Nephron progenitor cell (in vitro differentiated cells): ENCODE measurements around the gene ATG16L1.

Experiments
- DNase-seq: peaks from one replicate; pipeline ENCODE4 v3.0.0; 2021
- H3K27ac Mint-ChIP-seq: 2 replicates; pipeline ENCODE4 v1.8.0; 2021; ENCODE audit warnings: mild to moderate bottlenecking, moderate library complexity, mixed read lengths
- H3K27me3 Mint-ChIP-seq: 2 replicates; pipeline ENCODE4 v1.8.0; 2021; ENCODE audit warnings: mild to moderate bottlenecking, low read depth, mixed read lengths; ENCODE audit not compliant: poor library complexity
- H3K36me3 Mint-ChIP-seq: 2 replicates; pipeline ENCODE4 v1.8.0; 2021; ENCODE audit warnings: low read depth, mixed read lengths
- H3K4me1 Mint-ChIP-seq: 2 replicates; pipeline ENCODE4 v1.8.0; 2021; ENCODE audit warnings: mixed read lengths
- H3K4me3 Mint-ChIP-seq: 2 replicates; pipeline ENCODE4 v1.8.0; 2021; ENCODE audit warnings: mild to moderate bottlenecking, moderate library complexity, mixed read lengths
- H3K9me3 Mint-ChIP-seq: 2 replicates; pipeline ENCODE4 v1.8.0; 2021; ENCODE audit warnings: mild to moderate bottlenecking, moderate library complexity, mixed read lengths
- TF ChIP-seq, protein P1 (sequence below): fragments of 200-600 bp; sonication (generic); IDR thresholded peaks from 2 replicates; pipeline ENCODE4 v1.5.0; 2021; ENCODE audit warnings: antibody characterized with exemption

The ATG16L1 gene

DNA sequence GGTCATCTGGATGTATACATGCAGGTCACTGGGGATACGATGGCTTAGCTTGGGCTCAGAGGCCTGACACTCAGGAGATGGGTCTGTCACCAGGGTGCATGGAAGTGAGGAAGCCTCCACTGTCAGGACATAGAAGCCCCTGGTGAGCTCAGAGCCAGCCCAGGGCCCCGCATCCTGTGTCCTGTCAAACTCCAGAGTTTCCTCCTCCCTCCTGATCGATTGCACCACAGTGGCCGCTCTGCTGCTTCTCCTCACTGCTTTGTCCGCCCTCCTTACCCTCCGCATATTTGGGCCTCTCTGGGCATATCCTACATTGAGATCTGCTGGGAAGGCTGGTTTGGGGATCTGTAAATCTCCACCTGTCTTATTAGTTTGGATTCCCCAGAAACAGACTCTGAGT lies 37.5 kb upstream of the ATG16L1 start:
- Mint-ChIP-seq H3K27me3 (peaks cover 7% of the 10 kb centered on the region), H3K4me3 (no peak overlapping the region), H3K9me3 (no peaks in the 10 kb centered on the region), H3K4me1 (peaks cover 9% of the 10 kb centered on the region), H3K27ac (peak overlapping the region; percentile 65), H3K36me3 (no peaks in the 10 kb centered on the region)
- DNase-seq: no peak
- TF ChIP-seq, protein P1, sequence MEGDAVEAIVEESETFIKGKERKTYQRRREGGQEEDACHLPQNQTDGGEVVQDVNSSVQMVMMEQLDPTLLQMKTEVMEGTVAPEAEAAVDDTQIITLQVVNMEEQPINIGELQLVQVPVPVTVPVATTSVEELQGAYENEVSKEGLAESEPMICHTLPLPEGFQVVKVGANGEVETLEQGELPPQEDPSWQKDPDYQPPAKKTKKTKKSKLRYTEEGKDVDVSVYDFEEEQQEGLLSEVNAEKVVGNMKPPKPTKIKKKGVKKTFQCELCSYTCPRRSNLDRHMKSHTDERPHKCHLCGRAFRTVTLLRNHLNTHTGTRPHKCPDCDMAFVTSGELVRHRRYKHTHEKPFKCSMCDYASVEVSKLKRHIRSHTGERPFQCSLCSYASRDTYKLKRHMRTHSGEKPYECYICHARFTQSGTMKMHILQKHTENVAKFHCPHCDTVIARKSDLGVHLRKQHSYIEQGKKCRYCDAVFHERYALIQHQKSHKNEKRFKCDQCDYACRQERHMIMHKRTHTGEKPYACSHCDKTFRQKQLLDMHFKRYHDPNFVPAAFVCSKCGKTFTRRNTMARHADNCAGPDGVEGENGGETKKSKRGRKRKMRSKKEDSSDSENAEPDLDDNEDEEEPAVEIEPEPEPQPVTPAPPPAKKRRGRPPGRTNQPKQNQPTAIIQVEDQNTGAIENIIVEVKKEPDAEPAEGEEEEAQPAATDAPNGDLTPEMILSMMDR: no peak

DNA sequence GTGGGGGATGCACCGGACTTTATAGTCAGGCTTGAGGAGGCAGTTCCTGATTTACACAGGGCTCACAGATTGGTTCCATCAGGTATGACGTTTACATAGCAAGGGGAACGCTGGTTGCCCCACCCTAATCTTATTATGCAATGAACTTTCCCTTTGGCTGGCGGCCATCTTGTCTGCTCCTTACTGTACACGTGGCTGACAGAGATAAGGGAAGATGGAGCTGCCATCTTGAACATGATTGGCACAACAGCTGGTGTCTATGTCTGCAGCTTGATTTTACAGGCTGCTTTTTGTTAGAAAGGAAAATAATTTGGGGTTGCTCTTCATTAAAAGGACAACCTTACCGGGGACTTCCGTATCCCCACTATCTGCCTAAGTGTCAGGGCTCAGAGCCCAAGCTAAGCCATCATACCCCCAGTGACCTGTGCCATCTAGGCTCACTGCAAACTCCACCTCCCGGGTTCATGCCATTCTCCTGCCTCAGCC lies 33.5 kb upstream of the ATG16L1 start:
- Mint-ChIP-seq H3K4me1 (no peaks in the 10 kb centered on the region), H3K27me3 (peaks cover 8% of the 10 kb centered on the region), H3K4me3 (no peak overlapping the region), H3K36me3 (no peaks in the 10 kb centered on the region), H3K27ac (no peak overlapping the region), H3K9me3 (no peaks in the 10 kb centered on the region)
- DNase-seq: no peak
- TF ChIP-seq, protein P1: no peak

DNA sequence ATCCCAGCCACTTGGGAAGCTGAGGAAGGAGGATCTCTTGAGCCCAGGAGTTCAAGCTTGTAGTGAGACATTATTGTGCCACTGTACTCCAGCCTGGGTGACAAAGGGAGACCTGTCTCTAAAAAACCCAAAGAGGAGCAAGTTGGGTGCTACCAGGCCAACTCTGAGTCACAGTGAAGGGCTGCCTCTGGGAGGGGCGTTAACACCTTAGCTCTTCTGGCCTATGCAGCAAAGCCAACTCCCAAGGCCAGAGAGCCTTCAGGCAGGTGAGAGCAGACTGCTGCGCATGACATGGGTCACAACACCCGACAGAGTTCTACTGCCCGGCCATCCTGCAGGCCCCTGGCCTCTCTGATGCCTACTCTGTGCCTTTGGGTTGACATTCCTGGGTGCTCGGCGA lies 32.6 kb upstream of the ATG16L1 start:
- TF ChIP-seq, protein P1: no peak
- no peaks in the 10 kb centered on the region for H3K9me3 Mint-ChIP-seq
- no peaks in the 10 kb centered on the region for H3K4me1 Mint-ChIP-seq
- H3K27ac Mint-ChIP-seq: no peak overlapping the region
- H3K36me3 Mint-ChIP-seq: no peaks in the 10 kb centered on the region
- H3K27me3 Mint-ChIP-seq: peaks cover 4% of the 10 kb centered on the region
- H3K4me3 Mint-ChIP-seq: no peak overlapping the region
- no peak for DNase-seq

DNA sequence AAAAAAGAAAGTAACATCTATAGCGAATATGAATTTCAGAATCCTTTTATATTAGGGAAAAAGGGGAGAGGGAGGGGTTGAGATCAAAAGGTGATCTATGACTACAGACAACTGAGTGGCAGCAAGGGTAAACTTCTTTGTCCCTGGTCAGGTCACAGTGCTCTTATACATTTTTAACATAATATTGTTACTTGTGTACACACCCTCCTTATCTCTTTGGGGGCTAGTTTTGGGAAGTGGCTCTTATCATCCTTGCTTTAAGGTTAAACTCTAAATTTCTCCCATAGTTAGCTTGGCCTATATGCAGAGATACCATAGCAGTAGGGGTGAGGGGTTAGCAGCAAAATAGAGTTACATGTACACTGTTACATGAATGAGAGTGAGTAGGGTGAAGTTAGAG lies 31.6 kb upstream of the ATG16L1 start:
- peaks cover 4% of the 10 kb centered on the region for H3K27me3 Mint-ChIP-seq
- H3K27ac Mint-ChIP-seq: no peak overlapping the region
- H3K9me3 Mint-ChIP-seq: no peaks in the 10 kb centered on the region
- DNase-seq: no peak
- TF ChIP-seq, protein P1: no peak
- no peak overlapping the region for H3K4me3 Mint-ChIP-seq
- H3K36me3 Mint-ChIP-seq: no peaks in the 10 kb centered on the region
- no peaks in the 10 kb centered on the region for H3K4me1 Mint-ChIP-seq

DNA sequence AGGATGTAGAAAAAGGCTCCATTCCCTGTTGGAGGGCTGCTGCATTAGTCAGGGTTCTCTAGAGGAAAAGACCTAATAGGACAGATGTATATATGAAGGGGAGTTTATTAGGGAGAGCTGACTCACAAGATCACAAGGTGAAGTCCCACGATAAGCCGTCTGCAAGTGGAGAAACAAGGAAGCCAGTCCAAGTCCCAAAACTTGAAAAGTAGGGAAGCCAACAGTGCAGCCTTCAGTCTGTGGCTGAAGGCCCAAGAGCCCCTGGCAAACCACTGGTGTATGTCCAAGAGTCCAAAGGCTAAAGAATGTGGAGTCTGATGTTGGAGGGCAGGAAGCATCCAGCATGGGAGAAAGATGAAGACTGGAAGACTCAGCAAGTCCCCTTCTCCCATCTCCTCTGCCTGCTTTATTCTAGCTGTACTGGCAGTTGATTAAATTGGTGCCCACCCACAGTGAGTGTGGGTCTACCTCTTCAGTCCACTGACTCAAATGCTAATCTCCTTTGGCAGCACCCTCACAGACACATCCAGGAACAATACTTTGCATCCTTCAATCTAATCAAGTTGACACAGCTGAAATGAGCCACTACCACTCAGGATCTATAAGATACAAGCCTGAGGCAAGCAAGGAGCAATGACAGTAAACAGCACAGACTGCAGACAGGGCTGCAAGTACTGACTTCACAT lies 30.0 kb upstream of the ATG16L1 start:
- DNase-seq: no peak
- no peaks in the 10 kb centered on the region for H3K36me3 Mint-ChIP-seq
- no peak overlapping the region for H3K4me3 Mint-ChIP-seq
- TF ChIP-seq, protein P1: no peak
- H3K27me3 Mint-ChIP-seq: peaks cover 7% of the 10 kb centered on the region
- no peaks in the 10 kb centered on the region for H3K4me1 Mint-ChIP-seq
- no peak overlapping the region for H3K27ac Mint-ChIP-seq
- no peaks in the 10 kb centered on the region for H3K9me3 Mint-ChIP-seq
